Head of caudate nucleus (tissue), 42 donors: ENCODE measurements around the gene PFN4.
"Not testable (repeated sequence)": the region's sequence is repeated elsewhere in the genome, so short reads cannot be mapped to it uniquely, and the experiment has no call there.

Experiments
- DNase-seq, 42 donors: peaks; one replicate each; pipeline versions ENCODE4 v3.0.0 to v3.0.0-alpha.2; 2020 to 2021; ENCODE audit warnings: mixed read lengths in 7 of 42
- intact Hi-C: fragments of 100-400 bp; cut with DNase I; formaldehyde crosslinking; loops from one replicate; pipeline ENCODE4 v1.15.0; 2022

PFN4 gene

DNA sequence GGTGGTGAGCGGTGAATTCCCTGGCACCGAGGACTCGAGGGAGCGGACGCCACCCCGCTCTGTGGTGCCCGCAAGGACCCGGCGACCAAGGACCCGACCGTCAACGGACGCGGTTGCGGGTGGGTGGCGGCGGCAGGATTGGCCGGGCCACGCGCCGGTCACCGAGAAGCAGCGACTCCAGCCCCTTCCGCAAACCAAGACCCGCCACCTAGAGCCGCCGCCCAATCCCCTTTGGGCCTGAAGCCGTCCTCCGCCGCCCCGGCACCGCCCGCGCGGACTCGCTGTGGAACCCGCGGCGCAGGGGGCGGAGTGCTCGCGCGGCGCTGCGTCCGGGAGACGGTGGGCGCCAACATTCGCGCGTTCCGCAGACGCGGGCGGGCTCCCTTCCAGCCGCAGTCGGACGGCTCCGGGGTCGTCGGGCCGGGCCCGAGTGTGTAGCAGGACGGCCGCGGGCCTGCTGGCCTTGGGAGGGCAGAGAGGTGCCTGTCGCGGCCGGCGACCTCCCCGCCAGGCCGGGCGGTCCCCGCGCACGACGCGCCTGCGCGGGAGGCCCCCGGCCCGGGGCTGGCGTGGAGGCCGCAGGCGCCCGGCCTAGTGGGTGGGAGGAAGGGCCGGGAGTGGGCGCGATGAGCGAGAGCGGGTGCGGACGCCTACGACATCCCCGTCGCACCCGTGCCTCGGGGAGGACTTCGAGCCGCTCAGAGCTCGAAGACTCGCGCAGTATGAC lies at the start of gene PFN4, which contains the start of gene FAM228B:
TSS of gene PFN4 (minus strand) at position 140 of the 727 bp plus-strand sequence. CDS start 799 bp downstream, outside the sequence.
TSS of gene FAM228B (plus strand) at position 275 of the 727 bp plus-strand sequence. CDS start 893 bp downstream, outside the sequence.
- intact Hi-C loops = loop anchor here (10.0 kb wide), 1 partner anchor 49 kb away; the partner anchor contains the start of gene SF3B6
- DNase-seq = peak; percentile 71 to 94 (median 89)

DNA sequence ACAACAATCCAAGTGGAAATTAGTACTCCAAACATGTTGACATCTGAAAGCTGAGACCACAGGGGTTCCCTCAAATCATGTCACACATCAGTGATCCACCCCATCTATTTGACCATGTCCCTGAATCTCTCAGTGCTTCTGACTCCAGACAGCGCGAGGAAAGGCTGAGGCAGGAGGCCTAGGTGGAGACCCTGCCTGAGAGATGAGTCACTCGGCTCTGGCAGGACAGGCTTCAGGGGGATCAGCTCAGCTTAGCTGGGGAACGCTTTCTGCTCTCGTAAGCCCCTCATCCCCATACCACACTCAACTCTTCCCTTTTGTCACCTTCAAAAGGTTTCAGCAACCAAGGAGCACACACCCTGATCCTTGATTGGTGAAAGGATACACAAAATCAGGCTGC lies 45.9 kb upstream of the PFN4 start:
- no peak for DNase-seq
- intact Hi-C loops = no loop called here

DNA sequence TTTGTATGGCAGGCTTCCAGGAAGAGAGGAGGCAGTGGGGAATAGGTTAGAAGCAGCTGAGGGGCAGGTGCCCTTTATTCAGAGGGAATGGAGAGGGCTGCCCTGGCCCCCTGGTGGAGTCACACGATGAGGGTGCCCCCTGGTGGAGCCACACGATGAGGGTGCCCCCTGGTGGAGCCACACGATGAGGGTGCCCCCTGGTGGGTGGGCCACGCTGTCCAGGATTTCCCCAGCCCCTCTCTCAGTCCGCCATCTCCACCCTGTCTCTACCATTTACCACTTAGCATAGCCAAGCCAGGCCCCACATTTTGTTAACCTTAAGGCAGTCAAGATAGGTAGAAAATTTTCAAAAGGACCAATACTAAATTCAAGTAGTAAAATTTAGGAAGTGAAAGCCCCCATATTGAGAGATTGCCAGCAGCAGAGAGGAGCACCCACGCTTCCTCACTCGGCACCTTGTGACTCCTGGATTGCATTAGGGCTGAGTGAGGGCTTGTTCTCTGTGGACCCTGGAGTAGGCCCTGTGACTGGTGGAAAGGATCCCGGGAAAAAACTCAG lies 41.4 kb upstream of the PFN4 start:
- intact Hi-C loops = no loop called here
- peak in 6 of 42 donors; percentile 9 to 28 (median 19) for DNase-seq

DNA sequence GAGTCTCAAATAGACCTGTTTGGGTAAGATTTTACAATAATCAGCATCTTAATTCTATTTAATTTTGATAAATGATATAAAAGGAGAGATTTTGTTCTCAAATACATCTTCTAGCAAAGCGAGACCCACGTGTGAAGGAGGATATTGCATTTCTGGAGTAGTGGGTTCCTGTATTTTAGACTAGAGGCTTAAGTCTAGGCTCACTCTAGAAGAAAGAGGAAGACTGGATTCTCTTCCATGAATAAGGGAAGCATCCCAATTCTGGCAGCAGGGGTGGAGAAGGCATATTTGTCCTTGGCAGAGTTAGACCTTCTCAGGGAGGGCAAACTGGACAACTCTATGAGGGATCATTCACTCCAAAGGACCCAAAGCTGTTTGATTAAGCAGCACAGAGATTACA lies 40.5 kb upstream of the PFN4 start:
- intact Hi-C loops = no loop called here

DNA sequence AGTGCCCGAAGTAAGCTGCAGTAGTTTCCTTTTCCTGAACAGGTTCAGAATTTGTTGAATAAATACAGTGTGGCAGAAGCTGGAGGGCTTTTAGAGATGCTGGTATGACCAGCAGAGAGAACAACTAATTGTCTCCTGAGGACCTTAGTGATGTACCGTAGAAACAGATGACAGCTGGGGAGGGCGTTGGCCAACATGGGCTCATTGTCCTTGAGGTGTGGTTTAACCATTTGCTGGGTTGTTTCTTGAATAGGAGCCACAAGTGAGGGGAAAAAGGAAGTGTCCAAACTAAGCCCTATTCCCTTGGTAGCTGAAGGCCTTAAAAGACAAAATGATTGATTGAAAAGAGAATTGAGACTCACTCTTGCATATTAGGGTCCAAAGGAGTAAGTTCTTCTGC lies 40.1 kb upstream of the PFN4 start:
- intact Hi-C loops = no loop called here
- DNase-seq = no peak

More for the DNA sequence above, 40.5 kb upstream of the PFN4 start:
- no peak for DNase-seq

GRCh38 chr2:24162494-24162893 lies 39.4 kb upstream of the PFN4 start:
- DNase-seq = no peak
- intact Hi-C loops = no loop called here

- intact Hi-C loops = no loop called here
- no peak for DNase-seq
These were observed 37.6 kb upstream of the PFN4 start for GRCh38 chr2:24160761-24161160.

- DNase-seq = no peak
- intact Hi-C loops = no loop called here
These were observed 36.6 kb upstream of the PFN4 start for GRCh38 chr2:24159708-24160107.

GRCh38 chr2:24158131-24158530 lies 35.0 kb upstream of the PFN4 start:
- no peak for DNase-seq
- intact Hi-C loops = no loop called here

DNA sequence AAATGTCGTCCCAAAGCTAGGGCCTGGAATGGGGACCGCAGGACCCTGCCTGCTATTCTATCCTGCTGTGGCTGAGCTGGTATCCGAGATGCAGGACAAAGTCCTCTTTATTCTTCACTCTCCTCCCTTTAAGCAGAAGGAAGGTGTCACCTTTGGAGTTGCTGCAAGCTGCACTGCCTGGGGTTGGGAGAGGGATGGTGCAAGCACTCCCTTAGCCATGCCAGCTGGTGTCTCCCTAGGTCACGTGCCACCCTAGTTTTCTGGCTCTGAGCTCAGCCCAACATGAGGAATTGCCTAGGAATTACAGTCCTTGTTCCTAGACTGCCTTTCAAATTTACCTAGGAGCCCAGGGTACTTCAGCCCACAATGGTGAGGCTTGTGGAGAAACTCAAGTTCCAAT lies 30.3 kb upstream of the PFN4 start:
- peak in 7 of 42 donors; percentile 12 to 45 (median 23) for DNase-seq

DNA sequence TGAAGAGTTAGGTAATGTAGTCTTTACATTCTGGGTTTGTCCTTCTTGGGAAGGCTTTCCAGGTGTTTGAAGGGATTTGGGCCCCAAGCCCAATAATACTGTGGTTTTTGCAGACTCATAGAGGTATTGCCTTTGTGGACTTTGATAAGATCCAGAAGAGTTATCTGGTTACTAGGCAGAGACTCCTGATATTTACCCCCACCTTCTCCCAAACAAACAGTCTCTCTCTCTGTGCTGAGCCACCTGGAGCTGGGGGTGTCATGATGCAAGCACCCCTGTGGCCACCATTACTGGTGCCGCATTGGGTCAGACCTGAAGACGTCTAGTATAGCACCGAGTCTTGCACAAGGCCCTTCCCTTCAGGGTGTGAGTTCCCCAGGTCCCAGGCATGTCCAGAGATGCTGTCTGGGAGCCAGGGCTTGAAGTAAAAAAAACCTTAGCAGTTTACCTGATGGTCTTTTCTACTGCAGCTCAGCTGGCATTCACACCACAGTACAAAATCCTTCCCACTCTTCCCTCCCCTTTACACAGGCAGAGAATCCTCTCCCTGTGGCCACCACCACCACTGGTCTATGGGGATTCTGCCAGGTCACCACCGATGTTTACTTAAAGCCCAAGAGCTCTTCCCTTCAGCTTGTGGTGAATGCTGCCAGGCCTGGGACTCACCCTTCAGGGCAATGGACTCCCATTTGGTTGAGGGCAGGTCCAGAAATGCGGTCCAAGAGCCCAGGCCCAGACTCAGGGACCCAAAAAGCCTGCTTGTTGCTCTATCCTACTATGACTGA lies 29.5 kb upstream of the PFN4 start:
- DNase-seq = no peak

More for the DNA sequence above, 30.3 kb upstream of the PFN4 start:
- intact Hi-C loops = no loop called here

DNA sequence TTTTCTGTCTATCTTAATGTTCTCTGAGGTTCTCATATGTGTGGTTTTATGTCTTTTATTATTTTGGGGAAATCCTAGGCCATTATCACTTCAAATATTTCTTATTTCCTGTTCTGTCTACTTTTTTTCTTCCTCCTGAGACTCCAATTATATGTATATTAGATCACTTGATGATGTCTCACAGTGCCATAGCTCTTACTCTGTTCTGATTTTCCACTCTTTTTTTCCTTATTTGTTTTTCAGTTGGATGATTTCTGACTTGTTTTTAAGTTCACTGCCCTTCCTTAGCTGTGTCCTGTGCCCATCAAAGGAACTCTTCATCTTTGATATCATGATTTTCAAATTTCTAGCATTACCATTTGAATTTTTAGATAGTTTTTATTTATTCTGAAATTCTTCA lies 24.2 kb upstream of the PFN4 start:
- no peak for DNase-seq
- intact Hi-C loops = no loop called here

More for the DNA sequence above, 29.5 kb upstream of the PFN4 start:
- intact Hi-C loops = no loop called here

DNA sequence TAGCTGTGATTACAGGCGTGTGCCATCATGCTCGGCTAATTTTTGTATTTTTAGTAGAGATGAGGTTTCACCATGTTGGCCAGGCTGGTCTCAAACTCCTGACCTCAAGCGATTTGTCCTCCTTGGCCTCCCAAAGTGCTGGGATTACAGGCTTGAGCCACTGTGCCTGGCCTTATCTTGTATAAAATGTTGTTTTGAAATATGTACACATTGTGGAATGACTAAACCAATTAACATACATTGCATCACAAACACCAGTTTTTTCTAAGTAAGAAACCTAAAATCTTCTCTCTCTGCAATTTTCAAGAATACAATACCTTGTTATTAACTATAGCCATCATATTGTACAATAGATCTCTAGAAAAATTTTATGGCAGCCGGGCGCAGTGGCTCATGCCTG lies 17.2 kb upstream of the PFN4 start:
- intact Hi-C loops = not testable (repeated sequence)

DNA sequence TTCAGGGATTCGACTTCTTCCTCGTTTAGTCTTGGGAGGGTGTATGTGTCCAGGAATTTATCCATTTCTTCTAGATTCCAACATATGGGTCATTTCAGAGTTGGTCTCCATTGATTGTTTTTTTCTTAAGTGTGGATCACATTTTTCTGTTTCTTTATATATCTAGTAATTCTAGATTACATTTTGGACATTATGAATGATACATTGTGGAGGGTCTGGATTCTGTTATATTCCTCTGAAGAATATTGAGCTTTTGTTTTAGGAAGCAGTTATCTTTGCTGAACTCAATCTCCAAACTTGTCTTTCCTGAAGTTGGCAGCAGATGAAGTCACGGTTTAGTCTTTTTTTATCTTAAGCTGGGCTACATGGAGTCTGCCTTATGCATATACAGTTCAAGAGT lies 9.4 kb upstream of the PFN4 start:
- DNase-seq = no peak
- intact Hi-C loops = no loop called here

More for the DNA sequence above, 17.2 kb upstream of the PFN4 start:
- DNase-seq = not testable (repeated sequence)

DNA sequence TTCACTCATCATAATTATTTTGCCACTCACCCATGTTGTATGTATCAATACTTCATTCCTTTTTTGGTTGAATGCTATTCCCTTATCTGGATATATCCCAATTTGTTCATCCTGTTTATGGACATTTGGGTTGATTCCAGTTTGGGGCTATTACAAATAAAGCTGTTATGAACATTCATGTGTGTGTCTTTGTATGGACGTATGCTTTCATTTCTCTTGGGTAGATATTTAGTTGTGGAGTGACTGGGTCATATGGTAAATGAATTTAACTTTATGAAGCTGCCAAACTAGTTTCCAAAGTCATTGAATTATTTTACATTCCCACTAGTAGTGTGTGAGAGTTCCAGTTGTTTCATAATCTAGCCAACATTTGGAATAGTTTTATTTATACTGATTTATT lies 2.8 kb upstream of the PFN4 start:
- intact Hi-C loops = loop anchor here (10.0 kb wide), 1 partner anchor 51 kb away; the partner anchor contains the start of gene SF3B6
- no peak for DNase-seq

DNA sequence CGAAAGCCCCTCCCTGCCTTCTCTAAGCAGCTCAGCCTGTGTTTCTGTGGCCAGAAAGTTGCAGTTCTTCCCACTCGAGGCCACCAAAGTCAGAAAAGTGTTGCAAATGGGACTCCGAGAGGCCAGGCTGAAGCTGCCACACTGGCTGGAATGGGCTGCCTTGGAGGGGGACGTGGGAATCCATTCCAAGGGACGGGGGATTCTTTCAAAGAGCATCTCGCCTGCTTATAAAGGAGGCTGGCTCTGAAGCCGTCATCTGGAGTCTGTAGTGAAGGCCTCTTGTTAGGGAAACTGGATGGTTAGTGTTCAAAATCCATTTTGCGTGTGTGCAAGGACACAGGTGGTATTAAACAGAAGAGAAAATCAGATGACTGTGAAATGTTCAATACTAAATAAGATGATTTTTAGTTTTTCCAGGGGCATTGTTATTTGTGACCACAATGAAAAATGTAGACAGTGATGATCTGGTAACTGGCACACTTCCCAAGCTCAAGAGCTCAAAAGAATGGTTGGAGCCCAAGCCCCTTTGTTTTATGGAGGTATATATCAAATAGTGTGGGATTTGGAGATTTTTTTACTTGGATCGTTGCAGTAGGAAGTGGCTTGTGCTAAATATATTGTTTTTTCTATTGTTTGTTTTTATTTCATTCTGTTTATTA lies 917 bp upstream of the PFN4 start:
- intact Hi-C loops = loop anchor here (10.0 kb wide), 1 partner anchor 49 kb away; the partner anchor contains the start of gene SF3B6
- DNase-seq = peak in 2 of 42 donors; percentile 49 to 50

DNA sequence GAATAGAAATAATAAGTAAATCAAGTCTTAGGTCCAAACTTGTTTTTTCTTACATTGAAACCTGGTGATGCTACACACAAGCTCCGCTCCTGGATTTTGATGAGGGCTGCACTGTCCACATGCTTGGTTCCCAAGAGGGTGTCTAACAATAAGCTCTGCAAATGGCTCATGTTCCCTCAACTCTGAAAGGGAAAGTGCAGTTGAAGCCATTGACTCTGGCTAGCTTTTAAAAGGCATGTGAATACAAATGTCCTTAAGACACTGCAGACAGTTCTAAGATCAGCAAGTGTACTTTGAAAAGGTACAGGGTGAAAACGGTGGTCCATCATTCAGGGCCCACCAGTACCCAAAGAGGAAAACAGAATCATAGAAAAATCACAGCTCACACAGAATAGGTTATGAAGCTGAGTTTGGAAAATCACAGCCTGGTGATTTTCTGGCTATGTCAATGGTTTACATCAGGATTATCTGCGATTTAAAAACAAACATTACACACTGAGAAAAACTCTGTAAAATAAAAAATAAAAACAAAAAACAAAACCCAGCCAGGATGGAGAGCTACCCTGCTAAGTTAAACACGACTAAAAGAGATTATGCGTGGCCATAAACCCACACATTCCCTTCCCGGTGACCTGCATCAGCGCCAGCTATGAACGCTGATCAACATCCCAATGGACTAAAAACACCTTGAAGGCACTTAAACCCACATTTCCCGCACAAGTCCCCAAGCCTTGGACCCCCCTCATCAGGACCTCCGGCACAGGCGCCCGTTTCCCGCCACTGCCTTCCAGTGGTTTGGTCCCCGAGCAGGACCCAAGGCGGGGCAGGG lies 554 bp downstream of the PFN4 start:
- peak in 1 of 42 donors; percentile 10 for DNase-seq
- intact Hi-C loops = loop anchor here (10.0 kb wide), 1 partner anchor 48 kb away; the partner anchor contains the start of gene SF3B6

DNA sequence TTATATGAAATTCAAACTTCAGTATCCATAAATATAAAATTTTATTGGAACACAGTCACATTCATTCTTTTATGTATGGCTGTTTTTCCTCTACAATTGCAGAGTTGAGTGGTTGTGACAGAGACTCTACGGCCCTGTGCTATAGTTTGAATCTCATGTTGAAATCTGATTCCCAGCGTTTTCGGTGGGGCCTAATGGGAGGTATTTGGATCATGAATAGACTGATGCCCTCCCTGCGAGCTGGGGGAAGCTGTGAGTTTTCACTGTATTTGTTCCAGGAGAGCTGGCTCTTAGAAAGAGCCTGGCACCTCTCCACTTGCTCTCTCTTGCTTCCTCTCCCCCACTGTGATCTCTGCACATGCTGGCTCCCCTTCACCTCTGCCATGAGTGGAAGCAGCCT lies 1.7 kb downstream of the PFN4 start:
- peak in 1 of 42 donors; percentile 11 for DNase-seq
- intact Hi-C loops = loop anchor here (10.0 kb wide), 1 partner anchor 47 kb away; the partner anchor contains the start of gene SF3B6
